ENCODE measurements around the gene SFXN5. TPM values are rescaled to one million over a fixed set of nuclear protein-coding genes. Genes with fewer than 3 reads are reported as not detected.

SFXN5 gene
- total RNA-seq, 1 donor from 2014 or later = 5.1 TPM

DNA sequence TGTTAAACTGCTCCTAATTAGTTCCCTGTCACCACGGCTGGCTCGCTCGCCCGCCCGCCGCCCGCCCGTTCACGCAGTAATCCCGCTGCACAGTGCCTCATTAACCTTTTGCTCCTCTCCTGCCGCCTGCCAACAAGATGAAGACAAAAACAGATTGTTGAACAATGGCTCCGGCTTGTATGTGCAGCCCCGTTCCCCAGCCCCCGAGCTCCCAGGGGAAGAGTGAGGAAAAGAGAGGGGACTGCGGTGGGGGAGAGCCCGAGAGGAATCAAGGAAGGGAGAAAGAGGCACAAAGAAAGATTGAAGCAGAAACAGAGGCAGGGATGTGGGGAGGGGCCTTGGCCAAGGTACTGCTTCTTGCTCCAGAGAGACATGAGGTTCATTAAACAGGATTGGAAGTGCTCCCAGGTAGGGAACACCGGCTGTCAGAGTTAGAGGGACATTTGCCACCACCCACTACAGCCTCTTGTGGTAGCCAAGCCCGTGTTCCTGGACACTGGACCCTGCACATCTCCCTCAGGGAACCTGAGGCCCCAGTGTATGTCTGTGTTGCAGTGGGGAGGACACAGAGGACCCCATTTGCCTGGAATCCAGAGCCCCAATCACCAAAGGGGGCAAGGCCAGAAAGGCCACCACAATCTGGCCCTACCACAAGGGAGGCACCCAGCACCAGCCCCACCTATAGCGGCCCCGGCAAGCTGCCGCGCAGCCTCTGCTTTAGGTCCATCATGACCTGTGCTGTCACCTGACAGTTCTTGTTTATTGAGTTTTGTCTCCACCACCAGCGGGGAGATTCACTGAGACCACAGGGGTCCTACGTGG is 116.1 kb downstream of the SFXN5 start:
- no peak for DNase-seq

DNA sequence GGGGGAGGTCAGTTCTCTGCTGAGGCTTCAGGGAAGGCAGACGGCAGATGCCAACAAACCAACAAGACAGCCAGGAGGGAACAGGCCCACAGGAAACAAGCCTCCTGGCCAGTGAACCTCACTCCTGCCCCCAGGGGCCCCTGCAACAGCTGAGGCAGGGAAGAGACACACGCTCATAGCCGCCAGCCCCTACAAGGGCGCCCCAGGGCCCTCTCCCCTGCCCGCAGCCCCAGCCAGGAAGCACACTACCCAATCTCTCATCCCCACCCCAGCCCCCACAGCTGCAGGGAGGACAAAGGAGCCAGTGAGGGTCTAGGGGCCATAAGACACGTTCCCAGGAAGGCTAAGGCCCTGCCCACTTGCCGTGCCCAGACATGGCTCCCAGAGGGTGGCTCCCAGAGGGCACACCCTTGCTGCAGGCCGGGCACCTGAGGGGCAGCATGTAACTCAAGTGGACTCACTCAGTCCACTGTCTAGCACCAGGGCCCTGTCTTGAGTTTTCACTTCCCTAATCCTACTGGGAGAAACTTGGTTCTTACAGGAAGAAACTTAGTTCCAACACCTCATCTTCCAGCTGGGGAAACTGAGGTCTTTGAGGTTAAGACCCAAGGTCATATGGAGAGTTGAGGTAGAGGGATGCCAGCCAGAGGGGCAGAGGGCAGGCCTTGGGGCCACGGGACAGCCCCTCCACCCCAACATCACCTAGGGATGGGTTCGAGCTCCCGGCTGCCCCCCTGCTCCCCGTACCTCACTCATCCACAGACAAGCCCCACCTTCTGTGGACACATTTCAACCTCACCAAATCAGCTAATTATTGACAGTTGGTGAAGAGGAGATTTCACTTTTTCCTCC is 116.9 kb downstream of the SFXN5 start:
- no peak for DNase-seq

DNA sequence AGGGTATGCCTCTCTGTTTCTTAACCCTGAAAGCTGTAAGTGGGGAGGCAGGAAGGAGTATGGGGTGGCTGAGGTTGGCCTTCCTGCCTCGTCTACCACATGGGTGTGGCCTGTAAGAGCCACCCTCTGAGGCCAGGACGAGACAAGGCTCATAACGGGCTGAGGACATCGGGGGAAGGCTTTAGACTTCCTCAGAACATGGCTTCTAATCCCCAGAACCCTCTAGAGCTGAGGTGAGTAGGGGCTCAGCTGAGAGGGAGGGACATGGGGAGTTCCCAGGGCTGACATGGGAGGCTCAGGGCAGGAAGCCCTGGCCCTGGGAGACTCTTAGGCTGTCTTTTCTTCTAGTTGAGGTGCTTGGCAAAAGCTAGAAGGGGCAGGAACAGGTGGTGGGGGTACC is 117.5 kb downstream of the SFXN5 start:
- DNase-seq = no peak

DNA sequence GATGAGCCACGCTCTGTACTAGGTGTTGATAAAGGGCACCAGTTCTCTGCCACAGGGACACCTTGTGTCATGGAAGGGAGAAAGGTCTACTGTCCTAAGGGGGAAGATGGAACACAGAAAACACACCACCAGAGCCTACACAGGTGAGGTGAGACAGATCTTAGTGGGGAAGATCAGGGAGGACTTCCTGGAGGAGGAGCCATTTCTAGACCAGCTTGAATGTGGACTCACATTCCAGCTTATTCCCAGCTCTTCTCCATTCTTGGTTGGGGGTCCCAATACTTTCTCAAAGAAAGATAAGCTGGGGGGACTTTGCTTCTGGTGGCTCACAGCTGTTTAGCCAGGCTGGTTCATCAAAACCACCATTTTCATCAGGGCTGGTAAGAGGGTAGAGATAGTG is 118.0 kb downstream of the SFXN5 start:
- no peak for DNase-seq

DNA sequence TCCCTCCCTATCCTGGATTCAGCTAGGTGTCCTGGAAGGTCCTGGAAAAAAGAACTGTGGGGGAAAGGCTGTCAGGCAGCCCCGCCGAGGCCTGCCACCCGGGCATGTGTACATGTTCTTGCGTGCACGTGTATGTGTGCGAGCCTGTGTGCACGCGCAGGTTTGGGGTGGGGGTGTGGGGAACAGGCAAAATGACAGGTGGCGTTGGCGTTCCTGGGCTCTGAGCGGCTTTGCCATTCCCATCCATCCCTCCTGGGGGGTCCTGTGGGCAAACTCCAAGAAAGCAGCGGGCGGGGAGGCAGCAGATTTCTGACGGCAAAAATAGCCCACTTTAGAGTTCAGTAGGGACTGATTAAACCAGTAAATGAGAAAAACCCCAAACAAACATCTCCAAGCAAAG is 118.6 kb downstream of the SFXN5 start:
- no peak for DNase-seq

DNA sequence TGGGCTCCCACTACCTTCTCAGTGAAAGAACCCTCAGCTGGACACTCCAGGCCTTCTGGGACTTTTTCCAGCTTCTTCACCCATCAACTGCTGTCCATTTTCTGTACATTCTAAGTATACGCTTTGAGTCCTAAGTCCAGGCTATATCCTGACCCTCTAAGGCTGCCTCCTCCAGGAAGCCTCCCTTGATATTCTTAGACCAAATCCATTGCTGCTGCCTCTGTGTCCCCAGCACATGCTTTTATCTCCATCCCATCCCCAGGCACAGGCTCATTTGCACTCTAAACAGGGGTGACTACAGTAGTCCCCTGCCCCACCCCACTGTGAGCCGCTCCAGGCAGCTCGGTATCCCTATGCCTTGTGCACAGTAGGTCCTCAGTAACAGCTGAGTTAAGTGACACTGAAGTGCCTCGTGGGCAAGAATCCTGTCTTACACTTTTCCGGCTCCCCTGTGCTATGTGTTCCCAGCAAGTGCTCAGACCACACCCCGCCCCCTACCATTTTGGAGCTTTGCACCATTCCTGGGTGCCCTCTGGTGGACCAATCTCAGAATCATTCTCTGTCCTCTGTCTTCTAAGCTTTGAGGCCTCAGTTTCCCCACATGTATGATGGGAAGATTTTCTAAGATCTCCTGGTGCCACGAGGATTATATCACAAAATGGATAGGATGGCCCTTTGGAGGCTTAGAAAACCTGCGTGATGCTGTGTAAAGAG is 119.2 kb downstream of the SFXN5 start:
- no peak for DNase-seq

DNA sequence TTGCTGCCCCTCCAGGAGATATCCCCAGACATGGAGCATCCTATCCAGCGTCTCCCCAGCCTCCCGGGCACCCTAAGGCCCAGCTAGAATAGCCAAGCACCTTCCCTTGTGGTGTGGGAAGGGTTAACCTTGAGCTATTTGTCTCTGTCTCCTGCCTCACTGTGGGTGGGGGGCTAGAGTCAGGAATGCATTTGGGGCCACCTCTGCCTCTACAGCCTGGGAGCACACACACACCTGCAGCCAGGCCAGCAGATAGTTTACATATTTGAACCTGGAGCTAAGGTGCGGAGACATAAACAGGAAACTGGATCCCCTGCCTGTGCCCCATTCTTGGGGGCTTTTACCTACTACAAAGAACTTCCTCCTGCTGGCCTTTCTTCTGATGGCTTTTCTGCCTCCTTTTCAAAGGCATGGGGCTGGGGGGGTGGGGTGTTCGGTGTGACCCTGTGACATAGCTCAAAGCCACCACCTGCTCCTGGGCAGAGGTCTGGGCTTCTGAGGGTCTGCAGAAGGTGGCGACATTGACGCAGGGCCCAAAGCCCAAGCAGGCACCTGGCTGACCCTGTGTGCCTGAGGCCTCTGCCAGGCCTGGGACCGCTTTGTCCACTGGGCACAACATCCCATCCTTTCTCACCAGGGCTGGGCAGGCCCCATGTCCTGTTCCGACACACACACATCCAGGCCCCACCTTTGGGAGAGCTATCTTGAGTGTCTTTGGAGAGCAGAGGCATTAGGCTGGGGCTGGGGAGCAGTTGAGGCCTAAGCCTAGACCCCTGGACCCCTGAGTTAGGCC is 120.0 kb downstream of the SFXN5 start:
- DNase-seq = no peak

DNA sequence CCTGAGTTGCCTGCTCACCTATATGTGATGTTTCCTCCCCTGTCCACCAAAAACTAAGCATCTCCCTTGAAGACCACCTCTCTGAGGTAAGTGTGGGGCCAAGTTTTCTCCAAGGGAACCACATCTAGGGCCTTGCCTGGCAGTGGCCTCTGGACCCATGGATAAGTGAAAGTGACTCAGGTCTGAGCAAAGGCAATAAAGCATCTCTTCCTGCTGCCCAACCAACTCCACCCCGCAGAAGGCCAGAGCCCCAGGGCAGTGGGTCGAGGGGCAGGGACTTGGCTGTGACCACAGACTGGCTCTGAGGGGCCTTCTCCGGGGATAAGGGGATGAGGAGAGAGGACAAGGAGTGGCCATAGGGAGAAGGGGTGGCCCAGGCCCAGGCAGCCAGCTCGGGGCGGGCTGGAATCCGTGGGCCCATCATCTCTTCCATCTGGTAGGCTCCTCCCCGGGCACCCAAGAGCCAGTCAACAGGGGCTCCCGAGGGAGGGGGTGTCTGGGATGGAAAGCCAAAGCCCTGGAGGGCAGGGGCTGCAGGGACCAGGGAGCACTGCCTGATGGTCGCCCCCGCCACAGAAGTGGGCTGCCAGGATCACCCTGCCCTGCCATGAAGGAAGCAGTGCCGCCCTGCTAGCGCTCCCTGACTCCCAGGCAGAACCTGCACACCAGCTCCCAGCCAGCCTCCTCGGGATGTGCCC is 120.8 kb downstream of the SFXN5 start:
- no peak for DNase-seq

DNA sequence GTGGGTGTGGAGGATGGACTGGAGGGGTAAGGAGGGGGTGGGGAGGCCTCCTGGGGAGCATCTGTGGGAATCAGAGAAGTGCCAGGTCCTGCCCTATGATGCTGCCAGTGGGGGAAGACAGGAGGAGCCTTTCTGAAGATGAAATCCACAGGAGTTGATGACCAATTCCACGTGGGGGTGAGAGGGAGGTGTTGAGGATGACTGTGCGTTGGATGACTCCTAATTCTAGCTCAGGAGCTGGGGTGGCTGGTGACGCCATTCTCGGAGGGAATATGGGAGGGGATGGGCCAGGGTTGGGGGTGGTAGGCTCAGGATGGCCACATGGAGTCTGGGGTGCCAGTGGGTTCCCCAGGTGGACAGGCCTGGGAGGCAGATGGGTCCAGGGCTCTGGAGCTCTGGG is 121.9 kb downstream of the SFXN5 start:
- DNase-seq = no peak

DNA sequence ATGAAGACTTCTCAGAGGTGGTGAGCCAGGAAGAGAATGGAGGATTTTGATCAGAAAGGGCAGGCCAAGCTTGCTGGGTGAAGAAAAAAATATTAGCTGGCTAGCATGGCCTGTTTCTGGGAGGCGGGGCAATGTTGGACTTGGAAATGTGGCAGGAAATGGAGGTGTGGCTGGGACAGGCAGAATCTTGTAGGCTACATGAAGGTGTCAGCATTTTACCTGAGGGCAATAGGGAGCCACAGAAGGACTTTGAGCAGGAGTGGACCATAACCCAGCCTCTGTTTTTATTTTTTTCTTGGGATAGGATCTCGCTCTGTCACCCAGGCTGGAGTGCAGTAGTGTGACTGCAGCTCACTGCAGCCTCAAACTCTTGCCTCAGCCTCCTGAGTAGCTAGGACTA is 122.5 kb downstream of the SFXN5 start:
- DNase-seq = no peak

DNA sequence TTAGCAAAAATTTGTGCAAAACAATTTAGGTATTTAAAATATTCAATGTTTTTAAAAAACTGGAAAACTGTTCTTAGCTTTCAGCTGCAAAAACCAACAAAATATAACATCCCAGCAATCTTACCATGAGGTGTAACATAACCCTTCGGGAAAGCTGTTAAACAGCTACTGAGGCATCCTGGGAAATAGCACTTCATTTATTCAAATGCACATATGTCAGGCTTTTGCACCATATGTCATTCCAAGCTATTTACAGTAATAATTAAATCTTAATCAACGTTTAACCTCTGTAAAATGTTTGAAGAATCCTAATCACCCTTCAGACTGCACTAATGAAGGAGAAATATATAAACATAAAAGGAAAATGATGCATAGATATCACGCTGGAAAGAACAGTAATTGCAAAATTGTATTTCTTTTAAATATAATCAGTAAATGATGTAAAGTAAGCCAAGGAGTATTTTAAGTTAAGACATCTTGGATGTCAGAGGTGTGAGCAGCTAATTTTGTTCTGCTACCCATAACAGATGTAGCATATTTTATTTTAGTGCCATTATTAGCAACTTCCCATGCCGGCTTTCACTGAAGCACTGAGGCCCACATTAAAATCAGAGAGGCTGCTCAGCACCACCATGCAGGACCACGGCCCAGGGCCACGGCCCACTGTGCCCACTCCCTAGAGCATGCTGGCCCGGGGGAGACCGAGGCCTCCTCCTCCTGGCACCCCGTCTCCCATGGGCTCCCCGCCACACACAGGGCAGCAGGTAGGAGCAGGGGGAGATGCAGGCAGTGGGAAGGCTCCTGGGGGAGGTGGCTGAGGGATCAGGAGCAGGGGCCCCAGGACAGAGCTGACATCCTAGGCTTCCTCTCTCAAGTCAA is 123.3 kb downstream of the SFXN5 start:
- DNase-seq = no peak

DNA sequence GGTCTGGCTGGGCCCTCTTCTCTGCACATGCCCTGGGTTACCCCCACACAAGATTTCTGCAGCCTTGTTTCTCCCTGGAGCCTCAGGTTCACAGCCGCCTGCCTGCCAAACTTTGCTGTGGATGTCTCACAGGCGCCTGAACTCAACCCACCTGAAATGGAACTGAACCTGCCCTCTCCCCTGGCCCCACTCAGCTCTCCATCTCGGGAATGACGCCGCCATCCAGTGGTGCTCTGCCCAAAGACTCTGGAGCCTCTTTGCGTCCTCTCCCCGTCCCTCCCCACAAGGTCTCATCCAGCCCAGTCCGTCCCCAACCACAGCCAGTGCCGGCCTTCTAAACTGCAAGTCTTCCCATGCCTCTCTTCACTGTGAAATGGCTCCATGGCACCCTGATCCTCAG is 125.0 kb downstream of the SFXN5 start:
- no peak for DNase-seq

DNA sequence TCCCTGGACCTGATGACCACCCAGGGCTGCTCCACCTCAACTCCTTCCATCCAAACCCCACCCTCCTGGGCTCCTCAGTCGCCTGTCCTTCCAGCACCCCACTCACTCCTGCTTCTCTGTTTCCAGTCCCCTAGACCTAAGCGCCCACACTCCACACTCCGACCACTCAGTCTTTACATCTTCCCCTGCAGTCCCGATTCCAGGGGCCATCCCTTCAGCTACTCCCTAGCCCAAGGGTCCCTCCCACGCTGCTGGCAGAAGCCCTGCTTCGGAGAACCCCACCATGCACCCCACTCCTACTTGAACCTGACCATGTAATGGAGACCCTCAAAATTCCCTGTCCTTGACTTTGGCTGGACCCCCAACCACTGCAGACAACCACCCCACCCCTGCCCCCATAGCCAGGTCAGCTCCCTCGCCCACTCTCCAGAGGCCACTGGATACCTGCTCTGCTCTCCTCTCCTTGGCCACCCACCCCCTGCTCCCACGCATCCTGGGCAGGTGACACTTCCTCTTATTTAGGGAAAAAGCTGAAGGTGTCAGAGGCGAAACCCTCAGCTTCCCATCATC is 126.0 kb downstream of the SFXN5 start:
- no peak for DNase-seq

DNA sequence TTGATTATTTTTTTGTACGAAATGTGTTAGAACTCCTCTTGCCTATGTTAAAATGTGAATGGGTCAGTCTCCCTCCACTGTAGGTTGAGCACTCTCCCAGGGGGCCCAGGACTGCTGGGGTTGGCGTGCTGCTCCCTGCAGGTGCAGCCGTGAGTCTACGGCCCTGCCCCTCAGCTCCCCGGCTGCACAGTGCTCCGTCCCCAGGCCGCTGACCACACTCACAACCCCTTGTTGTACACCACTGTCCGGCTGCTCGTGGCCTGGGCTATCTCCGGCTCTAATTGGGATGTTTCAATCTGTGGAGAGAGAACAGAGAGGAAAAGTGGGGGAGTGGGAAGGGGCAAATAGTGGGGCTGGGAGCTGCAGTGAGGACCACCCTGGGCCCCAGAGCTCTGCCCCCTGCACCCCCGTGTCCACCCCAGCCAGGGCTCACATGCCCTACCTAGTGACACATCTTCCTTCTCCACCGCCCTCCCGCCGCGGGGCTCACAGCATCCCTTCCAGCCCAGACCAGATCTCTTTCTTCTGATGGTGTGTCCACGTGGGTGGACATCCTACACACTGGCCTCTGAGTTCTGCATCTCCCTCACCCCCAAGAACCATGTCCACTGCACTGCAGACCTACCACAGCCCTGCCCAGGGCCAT is 126.6 kb downstream of the SFXN5 start:
- DNase-seq = no peak

DNA sequence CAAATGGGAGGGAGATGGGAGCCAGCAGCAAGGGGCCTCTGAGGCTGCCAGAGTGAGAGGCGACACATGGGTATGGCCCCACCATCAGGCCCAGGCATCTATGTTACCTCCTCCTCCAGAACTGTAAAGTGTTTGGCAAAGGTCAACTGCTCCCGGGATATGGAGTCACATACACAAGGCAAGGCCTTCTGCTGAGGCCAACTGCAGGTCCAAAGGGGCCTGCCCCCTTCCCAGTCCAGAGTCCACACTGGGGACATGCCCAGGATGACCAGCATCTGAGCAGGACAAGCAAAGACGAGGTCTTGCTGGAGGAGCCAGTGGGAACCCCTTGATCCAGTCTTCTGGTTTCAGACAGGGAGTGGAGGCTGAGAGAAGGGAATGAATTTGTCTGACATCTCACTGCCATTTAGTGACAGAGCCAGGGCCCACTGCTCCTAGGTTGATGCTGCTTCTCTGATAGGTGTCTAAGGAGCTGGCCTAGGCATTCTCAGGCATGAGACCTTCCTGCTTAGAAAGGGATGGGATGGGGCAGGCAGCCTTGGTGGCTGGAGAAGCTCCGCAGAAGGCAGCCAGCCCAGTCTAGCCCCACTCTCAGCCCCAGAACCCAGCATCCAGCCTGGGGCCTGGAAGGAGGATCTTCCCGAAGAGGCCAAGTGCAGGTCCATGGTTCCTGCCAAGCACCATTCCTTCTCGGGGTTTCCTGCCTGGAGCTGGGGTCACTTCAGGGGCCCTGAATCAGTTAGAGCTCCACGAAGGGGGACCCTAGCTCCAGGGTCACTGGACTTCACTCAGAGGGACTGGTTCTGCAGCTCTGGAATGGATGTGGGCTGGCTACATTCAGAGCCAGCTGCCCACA is 127.7 kb downstream of the SFXN5 start:
- no peak for DNase-seq

DNA sequence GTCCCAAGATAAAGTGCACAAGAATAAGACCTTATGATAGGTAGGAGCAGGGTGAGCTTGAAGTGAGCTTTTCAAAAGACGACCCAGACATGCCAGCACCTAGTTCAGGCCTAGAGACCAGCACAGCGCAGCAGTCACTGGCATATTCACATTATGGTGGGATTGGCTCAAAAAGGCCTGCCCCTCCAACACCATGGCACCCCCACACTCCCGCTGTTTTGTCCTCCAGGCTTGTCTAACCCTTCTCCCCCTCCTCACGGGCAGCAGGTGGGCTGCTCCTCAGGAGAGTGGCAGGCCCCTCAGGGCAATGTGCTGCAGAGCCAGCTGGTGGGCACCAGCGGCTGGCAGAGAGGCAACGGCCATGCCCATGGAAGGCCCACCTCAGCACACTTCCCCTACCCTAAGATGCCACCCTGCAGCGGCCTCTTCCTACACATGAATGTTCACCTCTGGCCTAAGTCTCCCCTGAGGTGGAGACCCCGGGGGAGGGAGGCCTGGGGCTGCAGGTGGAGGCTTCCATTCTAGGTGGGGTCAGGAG is 128.6 kb downstream of the SFXN5 start:
- DNase-seq = no peak

DNA sequence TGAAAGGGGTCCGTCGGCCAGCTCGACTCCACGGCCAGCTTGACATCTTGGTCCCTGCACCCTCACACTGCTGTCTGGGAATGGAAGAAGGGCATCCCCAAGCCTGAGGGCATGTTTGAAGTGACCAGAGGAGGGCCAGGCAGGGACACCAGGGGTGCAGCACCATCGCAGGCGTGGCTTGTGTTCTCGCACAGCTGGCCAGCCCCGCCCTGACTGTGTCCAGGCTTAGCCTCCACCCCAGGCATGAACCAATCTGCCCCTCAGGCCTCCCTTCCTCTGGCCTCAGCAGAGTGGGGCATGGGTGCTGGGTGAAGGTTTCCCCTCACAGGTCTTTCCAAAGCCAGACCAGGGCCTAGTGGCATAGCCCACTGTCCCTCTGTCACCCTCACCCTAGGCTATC is 129.2 kb downstream of the SFXN5 start:
- DNase-seq = no peak

DNA sequence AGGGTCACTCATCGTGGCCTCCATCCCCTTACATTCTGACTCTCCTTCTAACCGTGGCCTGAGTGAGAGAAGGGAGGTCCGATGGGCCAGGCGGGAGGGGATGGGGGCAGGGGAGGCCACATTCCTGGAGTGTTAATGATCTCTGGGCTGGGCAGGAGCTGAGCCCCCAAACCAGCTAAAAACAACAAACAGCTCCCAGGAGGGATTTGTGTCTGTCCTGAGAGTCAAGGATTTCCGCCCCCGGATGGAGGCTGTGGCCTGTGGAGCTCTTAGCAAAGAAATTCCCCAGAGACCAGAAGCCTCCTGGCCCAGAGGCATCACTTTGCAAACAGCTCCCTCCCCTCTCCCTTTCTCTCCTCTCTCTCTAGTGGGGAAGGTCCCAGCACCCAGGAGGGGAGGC is 130.7 kb downstream of the SFXN5 start:
- no peak for DNase-seq

Data from skin of body (tissue), 2 donors.